ENCODE results near the gene UBR4.

DNA sequence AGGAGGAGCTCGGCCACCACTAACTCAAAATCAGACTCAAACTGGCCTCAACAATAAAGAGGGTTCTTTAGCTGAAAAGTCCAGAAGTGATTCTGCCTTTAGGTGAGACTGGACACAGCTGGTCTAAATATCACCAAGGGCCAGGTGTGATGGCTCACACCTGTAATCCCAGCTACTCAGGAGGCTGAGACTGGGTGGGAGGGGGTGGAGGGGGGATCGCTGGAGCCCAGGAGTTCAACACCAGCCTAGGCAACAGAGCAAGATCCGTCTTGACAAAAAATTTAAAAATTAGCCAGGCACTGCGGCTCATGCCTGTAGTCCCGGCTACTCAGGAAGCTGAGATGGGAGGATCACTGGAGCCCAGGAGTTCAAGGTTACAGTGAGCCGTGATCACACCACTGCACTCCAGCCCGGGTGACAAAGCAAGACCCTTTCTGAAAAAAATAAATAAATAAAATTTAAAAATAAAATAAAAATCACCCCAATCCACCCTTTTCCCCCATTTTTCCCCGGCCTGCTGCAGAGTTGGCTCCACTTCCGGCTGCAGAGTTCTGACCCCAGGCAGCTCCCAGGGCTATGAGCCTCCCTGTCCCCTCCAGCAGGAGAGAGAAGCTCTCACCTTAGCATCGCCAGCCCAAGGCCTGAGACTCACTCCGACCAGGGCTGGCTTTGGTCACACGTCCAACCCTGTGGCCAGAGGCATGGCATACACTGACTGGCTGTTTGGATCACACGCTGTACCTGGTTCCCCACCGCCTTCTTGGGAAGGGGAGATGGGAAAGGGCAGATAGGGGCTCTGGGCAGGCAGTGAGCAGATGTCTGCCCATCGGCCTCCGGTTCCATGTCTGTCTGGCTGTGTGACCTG lies 166.3 kb downstream of the UBR4 start:
- TF ChIP-seq, protein P1, sequence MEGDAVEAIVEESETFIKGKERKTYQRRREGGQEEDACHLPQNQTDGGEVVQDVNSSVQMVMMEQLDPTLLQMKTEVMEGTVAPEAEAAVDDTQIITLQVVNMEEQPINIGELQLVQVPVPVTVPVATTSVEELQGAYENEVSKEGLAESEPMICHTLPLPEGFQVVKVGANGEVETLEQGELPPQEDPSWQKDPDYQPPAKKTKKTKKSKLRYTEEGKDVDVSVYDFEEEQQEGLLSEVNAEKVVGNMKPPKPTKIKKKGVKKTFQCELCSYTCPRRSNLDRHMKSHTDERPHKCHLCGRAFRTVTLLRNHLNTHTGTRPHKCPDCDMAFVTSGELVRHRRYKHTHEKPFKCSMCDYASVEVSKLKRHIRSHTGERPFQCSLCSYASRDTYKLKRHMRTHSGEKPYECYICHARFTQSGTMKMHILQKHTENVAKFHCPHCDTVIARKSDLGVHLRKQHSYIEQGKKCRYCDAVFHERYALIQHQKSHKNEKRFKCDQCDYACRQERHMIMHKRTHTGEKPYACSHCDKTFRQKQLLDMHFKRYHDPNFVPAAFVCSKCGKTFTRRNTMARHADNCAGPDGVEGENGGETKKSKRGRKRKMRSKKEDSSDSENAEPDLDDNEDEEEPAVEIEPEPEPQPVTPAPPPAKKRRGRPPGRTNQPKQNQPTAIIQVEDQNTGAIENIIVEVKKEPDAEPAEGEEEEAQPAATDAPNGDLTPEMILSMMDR (IDR thresholded peaks at IDR 0.05) = no peak
- TF ChIP-seq POLR2AphosphoS5 (IDR thresholded peaks at IDR 0.05) (no peak), POLR2A (IDR thresholded peaks at IDR 0.05) (no peak)
